ENCODE results near the gene ANAPC13. TPM values are rescaled to one million over a fixed set of nuclear protein-coding genes. Genes with fewer than 3 reads are reported as not detected.

Gene ANAPC13
- total and polyA plus RNA-seq, 2 experiments from 2014 or later: 108 to 197 TPM

DNA sequence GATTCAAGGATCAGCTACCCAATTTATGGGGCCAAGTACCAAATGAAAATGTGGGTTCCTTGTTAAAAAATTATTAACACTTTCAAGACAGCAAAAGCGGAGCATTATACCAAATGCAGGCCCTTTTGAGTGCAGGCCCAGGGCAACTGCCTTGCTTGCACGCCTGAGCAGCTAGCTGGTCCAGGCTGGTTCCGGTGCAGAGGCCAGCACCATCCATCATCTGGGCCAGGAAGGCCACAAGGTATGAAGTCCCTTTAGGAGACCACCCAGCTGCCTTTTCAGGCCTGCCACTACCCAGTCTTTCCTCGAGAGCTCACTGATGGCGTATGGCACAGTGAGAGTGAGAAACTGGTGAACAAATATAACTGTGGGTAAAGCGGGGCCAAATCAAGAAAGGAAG lies 13.0 kb downstream of the ANAPC13 start:
- Histone ChIP-seq H3K4me1 (ENCODE audit: insufficient read depth) (peaks cover 49% of the 10 kb centered on the region), H3K27me3 (replicated peaks; ENCODE audit: insufficient read depth) (no peaks in the 10 kb centered on the region), H3K4me2 (ENCODE audit: unreplicated experiment) (no peak overlapping the region), H3K27ac (0 out of 2 replicates have a peak overlapping the region, but pooled peaks have one; percentile 61), H3K9me2 (ENCODE audit: insufficient read depth) (no peaks in the 10 kb centered on the region), H4K20me1 (ENCODE audit: insufficient read depth) (no peaks in the 10 kb centered on the region), H2AFZ (no peak overlapping the region), H3K9ac (no peak overlapping the region), H3K9me3 (ENCODE audit: low read depth) (no peaks in the 10 kb centered on the region), H3F3A (ENCODE audit: insufficient read depth) (peaks cover 33% of the 10 kb centered on the region), H3K79me2 (ENCODE audit: insufficient read depth) (0 out of 2 replicates have a peak, but pooled peaks cover 6% of the 10 kb centered on the region), H3K4me3 (no peak overlapping the region), H3K36me3 (ENCODE audit: low read depth) (no peaks in the 10 kb centered on the region)
- TF ChIP-seq EZH2phosphoT487 (IDR thresholded peaks at IDR 0.05; ENCODE audit: insufficient read depth, low read depth) (no peak), EZH2 (IDR thresholded peaks at IDR 0.05; ENCODE audit: insufficient read depth, poor library complexity, severe bottlenecking) (no peak)
- DNase-seq: no peak
- in situ Hi-C loops (cut with MboI): loop anchor here (5.0 to 10.0 kb wide), 2 partner anchors 111 to 258 kb away; no protein-coding TSS in a partner anchor
- WGBS, 2 experiments (ENCODE audit: low coverage in 1 of 2, low lambda C conversion rate in 2 of 2, missing lambda C conversion rate in 2 of 2): 99% methylated on average over 6 of the region's 6 CpGs

DNA sequence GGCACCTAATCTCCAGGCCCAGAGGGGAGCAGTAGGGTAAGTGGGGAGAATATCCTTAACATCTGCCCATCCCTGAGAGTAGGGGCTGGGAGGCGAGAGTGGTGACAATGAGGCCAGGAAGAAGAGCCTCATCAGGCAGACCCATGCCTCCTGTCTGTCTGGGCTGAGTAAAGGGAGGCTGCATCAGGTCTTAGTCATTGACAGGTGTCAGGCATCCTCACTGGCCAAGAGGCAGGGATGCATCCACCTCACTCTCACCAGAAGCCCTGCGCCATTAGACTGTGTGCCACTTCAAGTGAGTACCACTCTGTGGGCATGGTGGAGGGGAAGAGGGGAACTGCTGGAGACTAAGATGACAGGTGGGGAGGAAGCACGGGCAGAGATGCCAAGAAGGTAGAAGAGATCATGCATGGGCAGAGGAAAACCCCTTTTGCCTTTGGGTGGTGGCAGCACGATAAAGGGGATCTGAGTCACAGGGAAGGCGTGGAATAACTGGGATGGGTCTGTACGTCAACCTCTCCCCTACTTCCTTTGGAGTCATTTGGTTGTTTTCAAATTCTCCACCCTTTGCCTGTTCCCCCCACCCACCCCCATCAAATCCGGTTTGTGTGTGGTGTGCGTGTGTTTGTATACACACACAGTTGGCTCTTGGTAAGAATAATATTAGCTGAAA lies 14.1 kb downstream of the ANAPC13 start:
- Histone ChIP-seq H3K4me2 (ENCODE audit: unreplicated experiment) (peak overlapping the region; percentile 4), H3K4me1 (ENCODE audit: insufficient read depth) (peaks cover 42% of the 10 kb centered on the region), H3K27me3 (replicated peaks; ENCODE audit: insufficient read depth) (no peaks in the 10 kb centered on the region), H3K36me3 (ENCODE audit: low read depth) (no peaks in the 10 kb centered on the region), H3F3A (ENCODE audit: insufficient read depth) (peaks cover 22% of the 10 kb centered on the region; the same call in 1 of the 2 replicates), H4K20me1 (ENCODE audit: insufficient read depth) (no peaks in the 10 kb centered on the region), H3K27ac (peak overlapping the region; percentile 61), H3K9me3 (ENCODE audit: low read depth) (no peaks in the 10 kb centered on the region), H3K9me2 (ENCODE audit: insufficient read depth) (no peaks in the 10 kb centered on the region), H3K4me3 (no peak overlapping the region), H3K9ac (peak overlapping the region; percentile 33; the same call in 1 of the 2 replicates), H3K79me2 (ENCODE audit: insufficient read depth) (0 out of 2 replicates have a peak, but pooled peaks cover 6% of the 10 kb centered on the region), H2AFZ (no peak overlapping the region)
- DNase-seq: peak; percentile 66
- TF ChIP-seq EZH2 (IDR thresholded peaks at IDR 0.05; ENCODE audit: insufficient read depth, poor library complexity, severe bottlenecking) (no peak), EZH2phosphoT487 (IDR thresholded peaks at IDR 0.05; ENCODE audit: insufficient read depth, low read depth) (no peak)
- in situ Hi-C loops (cut with MboI): loop anchor here (5.0 to 10.0 kb wide), 2 partner anchors 109 to 257 kb away; no protein-coding TSS in a partner anchor
- 60 to 62% methylated on average over 8 of the region's 8 CpGs for WGBS, 2 experiments (ENCODE audit: low coverage in 1 of 2, low lambda C conversion rate in 2 of 2, missing lambda C conversion rate in 2 of 2)

GRCh38 chr3:134468519-134468918 lies 17.3 kb downstream of the ANAPC13 start:
- Histone ChIP-seq H3K4me3 (no peak overlapping the region), H3K4me1 (ENCODE audit: insufficient read depth) (peaks cover 53% of the 10 kb centered on the region), H3F3A (ENCODE audit: insufficient read depth) (peaks cover 11% of the 10 kb centered on the region), H4K20me1 (ENCODE audit: insufficient read depth) (no peaks in the 10 kb centered on the region), H3K27ac (no peak overlapping the region), H2AFZ (no peak overlapping the region), H3K79me2 (ENCODE audit: insufficient read depth) (0 out of 2 replicates have a peak, but pooled peaks cover 6% of the 10 kb centered on the region), H3K9me2 (ENCODE audit: insufficient read depth) (no peaks in the 10 kb centered on the region), H3K9me3 (ENCODE audit: low read depth) (no peaks in the 10 kb centered on the region), H3K27me3 (replicated peaks; ENCODE audit: insufficient read depth) (no peaks in the 10 kb centered on the region), H3K4me2 (ENCODE audit: unreplicated experiment) (no peak overlapping the region), H3K9ac (no peak overlapping the region), H3K36me3 (ENCODE audit: low read depth) (no peaks in the 10 kb centered on the region)
- TF ChIP-seq EZH2 (IDR thresholded peaks at IDR 0.05; ENCODE audit: insufficient read depth, poor library complexity, severe bottlenecking) (no peak), EZH2phosphoT487 (IDR thresholded peaks at IDR 0.05; ENCODE audit: insufficient read depth, low read depth) (no peak)
- in situ Hi-C loops (cut with MboI): no loop called here
- 88 to 92% methylated on average over 4 of the region's 4 CpGs for WGBS, 2 experiments (ENCODE audit: low coverage in 1 of 2, low lambda C conversion rate in 2 of 2, missing lambda C conversion rate in 2 of 2)
- no peak for DNase-seq

GRCh38 chr3:134466331-134466730 lies 19.5 kb downstream of the ANAPC13 start:
- DNase-seq: peak; percentile 30

More at GRCh38 chr3:134466331-134466730, 19.5 kb downstream of the ANAPC13 start:
- TF ChIP-seq EZH2phosphoT487 (IDR thresholded peaks at IDR 0.05; ENCODE audit: insufficient read depth, low read depth): no peak
- TF ChIP-seq EZH2 (IDR thresholded peaks at IDR 0.05; ENCODE audit: insufficient read depth, poor library complexity, severe bottlenecking): no peak
- Histone ChIP-seq H4K20me1 (ENCODE audit: insufficient read depth) (no peaks in the 10 kb centered on the region), H3K4me3 (no peak overlapping the region), H3K79me2 (ENCODE audit: insufficient read depth) (no peaks in the 10 kb centered on the region), H3K9me2 (ENCODE audit: insufficient read depth) (no peaks in the 10 kb centered on the region), H2AFZ (no peak overlapping the region), H3K9me3 (ENCODE audit: low read depth) (no peaks in the 10 kb centered on the region), H3K4me2 (ENCODE audit: unreplicated experiment) (no peak overlapping the region), H3K27ac (no peak overlapping the region), H3K36me3 (ENCODE audit: low read depth) (no peaks in the 10 kb centered on the region), H3K27me3 (replicated peaks; ENCODE audit: insufficient read depth) (no peaks in the 10 kb centered on the region), H3K9ac (no peak overlapping the region), H3F3A (ENCODE audit: insufficient read depth) (peaks cover 28% of the 10 kb centered on the region), H3K4me1 (ENCODE audit: insufficient read depth) (peaks cover 58% of the 10 kb centered on the region)
- 48 to 49% methylated on average over 1 of the region's 1 CpG for WGBS, 2 experiments (ENCODE audit: low coverage in 1 of 2, low lambda C conversion rate in 2 of 2, missing lambda C conversion rate in 2 of 2)
- in situ Hi-C loops (cut with MboI): no loop called here
